ENCODE measurements around the gene CEP128. TPM values are rescaled to one million over a fixed set of nuclear protein-coding genes. Genes with fewer than 3 reads are reported as not detected.
"Not testable (repeated sequence)": the region's sequence is repeated elsewhere in the genome, so short reads cannot be mapped to it uniquely, and the experiment has no call there.

The CEP128 gene
- total RNA-seq, 4 donors from 2014 or later = 0.82 to 3.6 (median 1.6) TPM

DNA sequence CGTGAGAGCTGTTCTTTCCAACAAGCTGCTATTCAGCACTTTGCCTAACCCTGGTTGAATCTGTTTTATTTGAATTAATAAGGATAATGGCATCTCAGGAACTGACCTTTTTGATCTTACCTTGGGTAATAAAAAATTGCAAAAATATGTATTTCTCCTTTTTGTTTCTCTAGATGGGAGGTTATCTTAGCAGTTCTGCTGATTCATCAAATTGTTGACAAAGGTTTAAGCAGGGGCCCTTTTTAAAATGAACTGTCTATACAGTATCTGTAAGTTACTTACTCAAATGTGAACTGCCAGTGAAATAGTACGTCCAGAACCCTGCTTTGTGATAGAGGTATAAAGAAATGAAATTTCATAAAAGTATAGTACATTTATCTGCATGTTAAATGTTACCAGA, 14.6 kb upstream of the CEP128 start:
- in situ Hi-C loops (cut with MboI; ENCODE audit: low sequenced_read_pairs in 4 of 4) (no loop called here), intact Hi-C loops (cut with DNase I; ENCODE audit: low total_unique reads) (no loop called here)
- H3K4me3 ChIP-seq = no peak overlapping the region
- no peaks in the 10 kb centered on the region for H3K36me3 ChIP-seq
- no peaks in the 10 kb centered on the region for H3K9me3 ChIP-seq
- H3K27ac ChIP-seq = no peak overlapping the region
- TF ChIP-seq CTCF (IDR thresholded peaks at IDR 0.05 in 4 of 5, conservative IDR thresholded peaks at IDR 0.05 in 1 of 5) (no peak), POLR2A (IDR thresholded peaks at IDR 0.05) (no peak)
- no peak for ATAC-seq
- no peak for DNase-seq
- H3K27me3 ChIP-seq = no peaks in the 10 kb centered on the region
- H3K4me1 ChIP-seq = peaks cover 0 to 7% of the 10 kb centered on the region in 2 donors

DNA sequence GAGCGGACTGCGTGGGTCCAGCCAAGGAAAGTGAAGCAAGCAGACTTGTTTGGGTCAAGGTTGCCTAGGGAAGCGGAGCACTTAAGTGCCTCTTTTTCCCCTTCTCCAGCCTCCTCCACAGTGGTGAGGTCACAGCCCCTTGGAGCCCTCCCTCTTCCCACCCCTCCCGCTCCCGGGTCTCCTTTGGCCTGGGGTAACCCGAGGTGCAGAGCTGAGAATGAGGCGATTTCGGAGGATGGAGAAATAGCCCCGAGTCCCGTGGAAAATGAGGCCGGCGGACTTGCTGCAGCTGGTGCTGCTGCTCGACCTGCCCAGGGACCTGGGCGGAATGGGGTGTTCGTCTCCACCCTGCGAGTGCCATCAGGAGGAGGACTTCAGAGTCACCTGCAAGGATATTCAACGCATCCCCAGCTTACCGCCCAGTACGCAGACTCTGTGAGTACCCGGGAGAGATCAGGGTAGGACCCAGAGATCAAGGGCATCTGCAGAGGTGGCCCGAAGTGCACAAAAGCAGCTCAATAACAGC, 13.9 kb upstream of the CEP128 start, which contains the start of gene TSHR:
Gene TSHR, plus strand, starts transcription at position 206 of the 526 bp plus-strand sequence. Its CDS starts 60 bp downstream, at position 266.
- in situ Hi-C loops (cut with MboI; ENCODE audit: low sequenced_read_pairs in 4 of 4) (no loop called here), intact Hi-C loops (cut with DNase I; ENCODE audit: low total_unique reads) (loop anchor here (2.0 kb wide), 1 partner anchor 255 kb away; no protein-coding TSS in a partner anchor)
- Histone ChIP-seq H3K27me3 (no peaks in the 10 kb centered on the region), H3K9me3 (no peaks in the 10 kb centered on the region), H3K4me1 (peaks cover 0 to 7% of the 10 kb centered on the region in 2 donors), H3K4me3 (peak within 1 kb of the TSS; percentile 61 to 72 (median 68)), H3K27ac (no peak within 1 kb of the TSS), H3K36me3 (no peaks in the 10 kb centered on the region)
- DNase-seq = no peak
- TF ChIP-seq CTCF (IDR thresholded peaks at IDR 0.05 in 4 of 5, conservative IDR thresholded peaks at IDR 0.05 in 1 of 5) = no peak
- TF ChIP-seq POLR2A (IDR thresholded peaks at IDR 0.05) = no peak
- peak in 1 of 2 donors; percentile 37 for ATAC-seq

- H3K27me3 ChIP-seq = no peaks in the 10 kb centered on the region
- no peaks in the 10 kb centered on the region for H3K9me3 ChIP-seq
- no peak overlapping the region for H3K27ac ChIP-seq
- H3K4me3 ChIP-seq = peak overlapping the region; percentile 61 to 72 (median 68)
- H3K4me1 ChIP-seq = peaks cover 0 to 7% of the 10 kb centered on the region in 2 donors
- intact Hi-C loops (cut with DNase I; ENCODE audit: low total_unique reads) (loop anchor here (1.0 to 5.0 kb wide), 3 partner anchors 33 to 256 kb away; no protein-coding TSS in a partner anchor), in situ Hi-C loops (cut with MboI; ENCODE audit: low sequenced_read_pairs in 4 of 4) (loop anchor here in 3 of 4 donors (5.0 kb wide), 1 partner anchor 33 kb away; no protein-coding TSS in a partner anchor)
- peak; percentile 59 to 64 for DNase-seq
- ATAC-seq = peak; percentile 90 to 93
- H3K36me3 ChIP-seq = no peaks in the 10 kb centered on the region
- TF ChIP-seq CTCF (IDR thresholded peaks at IDR 0.05 in 4 of 5, conservative IDR thresholded peaks at IDR 0.05 in 1 of 5) = peak; percentile 75 to 88 (median 85)
- TF ChIP-seq POLR2A (IDR thresholded peaks at IDR 0.05) = no peak
Measured at GRCh38 chr14:80954687-80955299, 13.3 kb upstream of the CEP128 start.

GRCh38 chr14:80953211-80953610, 11.7 kb upstream of the CEP128 start:
- H3K9me3 ChIP-seq, H3K36me3 ChIP-seq, H3K27ac ChIP-seq, H3K4me1 ChIP-seq, H3K4me3 ChIP-seq, ATAC-seq, DNase-seq, H3K27me3 ChIP-seq: not testable (repeated sequence)
- in situ Hi-C loops (cut with MboI; ENCODE audit: low sequenced_read_pairs in 4 of 4) (loop anchor here in 3 of 4 donors (5.0 kb wide), 1 partner anchor 34 kb away; no protein-coding TSS in a partner anchor), intact Hi-C loops (cut with DNase I; ENCODE audit: low total_unique reads) (loop anchor here (5.0 kb wide), 1 partner anchor 219 kb away; no protein-coding TSS in a partner anchor)

- DNase-seq = no peak
- in situ Hi-C loops (cut with MboI; ENCODE audit: low sequenced_read_pairs in 4 of 4) = loop anchor here in 3 of 4 donors (5.0 kb wide), 1 partner anchor 36 kb away; no protein-coding TSS in a partner anchor
- Histone ChIP-seq H3K9me3 (no peaks in the 10 kb centered on the region), H3K4me1 (peaks cover 0 to 7% of the 10 kb centered on the region in 2 donors), H3K27me3 (no peaks in the 10 kb centered on the region), H3K27ac (no peak overlapping the region), H3K4me3 (no peak overlapping the region), H3K36me3 (no peaks in the 10 kb centered on the region)
- intact Hi-C loops (cut with DNase I; ENCODE audit: low total_unique reads) = loop anchor here (5.0 kb wide), 1 partner anchor 221 kb away; no protein-coding TSS in a partner anchor
- no peak for TF ChIP-seq POLR2A (IDR thresholded peaks at IDR 0.05)
- TF ChIP-seq CTCF (IDR thresholded peaks at IDR 0.05 in 4 of 5, conservative IDR thresholded peaks at IDR 0.05 in 1 of 5) = no peak
- no peak for ATAC-seq
Measured at GRCh38 chr14:80951491-80951890, 10.0 kb upstream of the CEP128 start.

Data from gastrocnemius medialis (tissue), 4 donors.